ENCODE data around the gene VAT1. TPM values are rescaled to one million over a fixed set of nuclear protein-coding genes. Genes with fewer than 3 reads are reported as not detected.
A peak's percentile ranks its signal among the peaks of the same experiment; 100 is the strongest.

The VAT1 gene
- total RNA-seq, 2 donors from 2014 or later = 89.1 to 255 TPM

DNA sequence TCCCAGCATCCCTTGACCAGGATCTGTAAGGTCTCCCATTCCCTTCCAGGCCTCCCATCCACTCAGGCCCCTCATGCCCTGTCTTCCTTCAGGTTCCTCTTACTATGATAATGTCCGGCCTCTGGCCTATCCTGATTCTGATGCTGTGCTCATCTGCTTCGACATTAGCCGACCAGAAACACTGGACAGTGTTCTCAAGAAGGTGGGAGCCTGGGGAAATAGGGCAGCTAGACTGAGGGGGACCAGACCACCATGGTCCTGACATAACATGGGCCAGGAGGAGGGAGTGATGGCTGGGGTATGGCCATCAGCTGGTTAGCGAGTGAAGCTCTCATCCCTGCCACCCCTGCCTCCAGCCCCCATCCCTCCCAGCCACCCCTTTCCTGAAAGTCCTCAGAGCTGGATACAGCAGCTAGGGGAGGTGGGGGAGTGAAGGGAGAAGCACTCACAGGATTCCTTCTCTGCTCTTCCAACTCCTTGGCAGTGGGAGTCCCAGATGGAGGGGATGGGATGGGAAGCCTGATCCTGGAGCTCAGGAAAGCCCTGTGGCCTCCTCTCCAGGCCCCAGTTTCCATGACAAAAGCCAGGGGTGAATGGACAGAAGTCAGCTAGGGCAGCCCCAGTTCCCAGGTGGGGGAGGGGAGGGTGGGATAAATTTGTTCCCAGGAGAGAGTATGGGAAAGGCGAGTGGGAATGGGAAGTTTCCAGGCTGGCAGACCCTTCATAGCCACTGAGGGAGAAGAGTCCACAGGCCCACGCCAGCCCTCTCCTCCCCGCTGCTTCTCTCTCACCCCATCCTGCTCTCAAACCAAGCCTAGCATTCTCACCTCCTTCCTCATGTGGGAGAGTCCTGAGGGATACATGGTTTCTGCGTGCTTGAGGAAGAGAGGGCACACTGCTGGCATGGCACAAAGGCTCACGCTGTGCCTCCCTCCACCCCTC, 5.2 kb upstream of the VAT1 start:
- H3K9me3 ChIP-seq = no peaks in the 10 kb centered on the region
- DNase-seq (ENCODE audit: low spot score) = no peak
- TF ChIP-seq, protein P1, sequence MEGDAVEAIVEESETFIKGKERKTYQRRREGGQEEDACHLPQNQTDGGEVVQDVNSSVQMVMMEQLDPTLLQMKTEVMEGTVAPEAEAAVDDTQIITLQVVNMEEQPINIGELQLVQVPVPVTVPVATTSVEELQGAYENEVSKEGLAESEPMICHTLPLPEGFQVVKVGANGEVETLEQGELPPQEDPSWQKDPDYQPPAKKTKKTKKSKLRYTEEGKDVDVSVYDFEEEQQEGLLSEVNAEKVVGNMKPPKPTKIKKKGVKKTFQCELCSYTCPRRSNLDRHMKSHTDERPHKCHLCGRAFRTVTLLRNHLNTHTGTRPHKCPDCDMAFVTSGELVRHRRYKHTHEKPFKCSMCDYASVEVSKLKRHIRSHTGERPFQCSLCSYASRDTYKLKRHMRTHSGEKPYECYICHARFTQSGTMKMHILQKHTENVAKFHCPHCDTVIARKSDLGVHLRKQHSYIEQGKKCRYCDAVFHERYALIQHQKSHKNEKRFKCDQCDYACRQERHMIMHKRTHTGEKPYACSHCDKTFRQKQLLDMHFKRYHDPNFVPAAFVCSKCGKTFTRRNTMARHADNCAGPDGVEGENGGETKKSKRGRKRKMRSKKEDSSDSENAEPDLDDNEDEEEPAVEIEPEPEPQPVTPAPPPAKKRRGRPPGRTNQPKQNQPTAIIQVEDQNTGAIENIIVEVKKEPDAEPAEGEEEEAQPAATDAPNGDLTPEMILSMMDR (IDR thresholded peaks at IDR 0.05) = no peak
- TF ChIP-seq POLR2AphosphoS5 (IDR thresholded peaks at IDR 0.05) = no peak
- TF ChIP-seq POLR2A (IDR thresholded peaks at IDR 0.05) = no peak
- no peak overlapping the region for H3K4me3 ChIP-seq
- H3K4me1 ChIP-seq (replicated peaks) = no peaks in the 10 kb centered on the region
- WGBS = 81% methylated on average over 9 of the region's 9 CpGs
- H3K36me3 ChIP-seq = no peaks in the 10 kb centered on the region
- intact Hi-C loops (cut with DNase I) = no loop called here
- H3K27me3 ChIP-seq (replicated peaks; ENCODE audit: insufficient read depth) = no peaks in the 10 kb centered on the region
- H3K27ac ChIP-seq = no peak overlapping the region

DNA sequence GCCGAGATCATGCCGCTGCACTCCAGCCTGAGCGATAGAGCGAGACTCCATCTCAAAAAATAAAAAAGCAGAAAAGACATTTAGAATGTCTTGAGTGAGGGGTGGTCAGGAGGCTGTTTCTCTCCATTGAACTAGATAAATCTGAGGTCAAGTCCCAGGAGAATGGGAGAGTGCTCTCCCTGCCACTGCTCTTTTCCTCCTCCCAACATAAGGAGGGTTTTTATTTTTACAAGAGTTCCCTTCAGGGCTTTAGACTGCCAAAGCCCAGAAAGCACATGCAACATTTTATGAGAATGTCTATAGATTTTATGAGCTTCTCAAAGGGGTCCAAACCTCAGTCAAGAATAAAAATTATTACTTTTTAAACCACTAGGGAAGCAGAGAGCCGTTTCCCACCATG, 4.4 kb upstream of the VAT1 start:
- TF ChIP-seq POLR2AphosphoS5 (IDR thresholded peaks at IDR 0.05) = no peak
- TF ChIP-seq POLR2A (IDR thresholded peaks at IDR 0.05) = no peak
- TF ChIP-seq, protein P1 (IDR thresholded peaks at IDR 0.05) = no peak
- intact Hi-C loops (cut with DNase I) = no loop called here
- no peak overlapping the region for H3K27ac ChIP-seq
- H3K36me3 ChIP-seq = no peaks in the 10 kb centered on the region
- no peaks in the 10 kb centered on the region for H3K27me3 ChIP-seq (replicated peaks; ENCODE audit: insufficient read depth)
- H3K4me3 ChIP-seq = no peak overlapping the region
- H3K9me3 ChIP-seq = no peaks in the 10 kb centered on the region
- no peak for DNase-seq (ENCODE audit: low spot score)
- 55% methylated on average over 5 of the region's 5 CpGs for WGBS
- H3K4me1 ChIP-seq (replicated peaks) = no peaks in the 10 kb centered on the region

DNA sequence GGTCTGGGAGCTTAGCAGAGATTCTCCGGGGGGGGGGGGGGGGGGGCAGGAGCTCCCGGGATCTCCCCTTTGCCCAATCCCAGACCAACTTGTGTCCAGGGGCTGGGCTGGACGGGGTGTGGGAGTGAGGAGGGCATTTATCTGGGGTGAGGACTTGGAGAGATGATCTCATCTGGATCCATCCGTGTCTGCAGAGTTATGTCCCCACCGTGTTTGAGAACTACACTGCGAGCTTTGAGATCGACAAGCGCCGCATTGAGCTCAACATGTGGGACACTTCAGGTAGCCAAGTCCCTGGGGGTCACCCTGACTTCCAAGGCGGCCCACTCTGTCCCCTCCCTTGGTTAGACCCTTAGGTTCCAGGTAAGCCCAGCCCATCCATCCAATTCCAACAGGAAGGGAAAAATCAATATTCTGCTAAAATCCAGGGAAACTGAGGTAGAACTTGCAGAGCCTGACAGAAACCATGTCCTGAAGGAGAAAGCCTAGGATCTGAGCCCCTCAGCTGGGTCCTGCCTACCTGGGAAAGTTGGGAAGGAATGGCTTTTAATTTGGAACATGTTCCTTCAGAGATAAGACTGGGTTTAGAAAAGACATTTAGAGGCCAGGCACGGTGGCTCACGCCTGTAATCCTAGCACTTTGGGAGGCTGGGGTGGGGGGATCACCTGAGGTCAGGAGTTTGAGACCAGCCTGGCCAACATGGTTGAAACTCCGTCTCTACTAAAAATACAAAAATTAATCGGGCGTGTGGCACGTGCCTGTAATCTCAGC, 3.8 kb upstream of the VAT1 start:
- H3K4me1 ChIP-seq (replicated peaks) = no peaks in the 10 kb centered on the region
- no peaks in the 10 kb centered on the region for H3K36me3 ChIP-seq
- no peak overlapping the region for H3K4me3 ChIP-seq
- DNase-seq (ENCODE audit: low spot score) = no peak
- intact Hi-C loops (cut with DNase I) = no loop called here
- TF ChIP-seq, protein P1 (IDR thresholded peaks at IDR 0.05) = no peak
- no peaks in the 10 kb centered on the region for H3K27me3 ChIP-seq (replicated peaks; ENCODE audit: insufficient read depth)
- H3K9me3 ChIP-seq = no peaks in the 10 kb centered on the region
- 54% methylated on average over 16 of the region's 16 CpGs for WGBS
- peak overlapping the region in 1 of 2 donors; percentile 86 for H3K27ac ChIP-seq

DNA sequence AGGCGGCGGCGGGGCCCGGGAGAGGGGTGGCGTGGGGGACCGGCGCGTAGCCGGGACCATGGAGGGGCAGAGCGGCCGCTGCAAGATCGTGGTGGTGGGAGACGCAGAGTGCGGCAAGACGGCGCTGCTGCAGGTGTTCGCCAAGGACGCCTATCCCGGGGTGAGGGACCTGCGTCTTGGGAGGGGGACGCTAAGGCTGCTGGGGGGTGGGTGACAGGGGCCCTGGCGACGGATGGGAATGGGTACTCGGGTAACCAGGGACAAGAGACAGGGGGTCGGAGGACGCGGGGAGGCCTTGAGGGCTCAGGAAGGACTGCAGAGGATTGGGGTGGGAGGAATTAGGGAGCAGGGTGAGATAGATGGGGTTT, 3.1 kb upstream of the VAT1 start:
- H3K36me3 ChIP-seq = no peaks in the 10 kb centered on the region
- WGBS = 5% methylated on average over 27 of the region's 27 CpGs
- no peaks in the 10 kb centered on the region for H3K9me3 ChIP-seq
- peak overlapping the region; percentile 35 to 39 for H3K4me3 ChIP-seq
- no peaks in the 10 kb centered on the region for H3K27me3 ChIP-seq (replicated peaks; ENCODE audit: insufficient read depth)
- H3K4me1 ChIP-seq (replicated peaks) = no peaks in the 10 kb centered on the region
- TF ChIP-seq POLR2AphosphoS5 (IDR thresholded peaks at IDR 0.05) (no peak), POLR2A (IDR thresholded peaks at IDR 0.05) (no peak)
- TF ChIP-seq, protein P1 (IDR thresholded peaks at IDR 0.05) = no peak
- H3K27ac ChIP-seq = peak overlapping the region; percentile 68 to 86
- no peak for DNase-seq (ENCODE audit: low spot score)
- intact Hi-C loops (cut with DNase I) = no loop called here

Data from prostate gland (tissue), 2 donors.